Heart left ventricle (tissue), 16 donors: ENCODE results near the gene PAX5. TPM values are rescaled to one million over a fixed set of nuclear protein-coding genes. Genes with fewer than 3 reads are reported as not detected.

Source experiments
- ATAC-seq, 4 donors: fragments of 200-7000 bp; cut with Tn5 transposase; one replicate each; pipeline ENCODE4 v1.9.1; 2020 to 2022; ENCODE audit warnings: moderate library complexity in 4 of 4, mild to moderate bottlenecking in 3 of 4, moderate number of reproducible peaks in 1 of 4
- DNase-seq, 5 donors: peaks; one replicate each; pipeline ENCODE4 v3.0.0-alpha.2; 2020
- H3K27ac ChIP-seq, 12 donors: fragments of 200-600 bp; sonication (generic) in 4 of 12; one replicate each; pipeline versions ENCODE4 v1.5.0 to v1.8.0; 2016 to 2022; ENCODE audit warnings: mild to moderate bottlenecking in 2 of 12
- H3K27me3 ChIP-seq, 9 donors: fragments of 200-600 bp; sonication (generic) in 2 of 9; one replicate each; pipeline versions ENCODE4 v1.5.1 to v1.8.0; 2016 to 2022; ENCODE audit warnings: mild to moderate bottlenecking in 3 of 9
- H3K36me3 ChIP-seq, 9 donors: fragments of 200-600 bp; sonication (generic) in 2 of 9; one replicate each; pipeline versions ENCODE4 v1.5.0 to v1.8.0; 2018 to 2022; ENCODE audit warnings: mild to moderate bottlenecking in 2 of 9
- H3K4me1 ChIP-seq, 12 donors: fragments of 200-600 bp; sonication (generic) in 4 of 12; one replicate each; pipeline versions ENCODE4 v1.5.0 to v1.8.0; 2016 to 2022; ENCODE audit warnings: mild to moderate bottlenecking in 3 of 12
- H3K4me3 ChIP-seq, 12 donors: fragments of 200-600 bp; sonication (generic) in 4 of 12; one replicate each; pipeline versions ENCODE4 v1.5.0 to v1.8.0; 2017 to 2022; ENCODE audit warnings: mild to moderate bottlenecking in 9 of 12, moderate library complexity in 4 of 12
- H3K9me3 ChIP-seq, 12 donors: fragments of 200-600 bp; sonication (generic) in 4 of 12; one replicate each; pipeline versions ENCODE4 v1.5.0 to v1.8.0; 2016 to 2022; ENCODE audit warnings: mild to moderate bottlenecking in 1 of 12
- CTCF ChIP-seq, 12 donors: fragments of 200-600 bp; sonication (generic) in 4 of 12; IDR thresholded peaks; one replicate each; pipeline versions ENCODE4 v1.5.0 to v1.8.0; 2018 to 2022; ENCODE audit warnings: antibody characterized with exemption in 12 of 12, mild to moderate bottlenecking in 5 of 12
- POLR2A ChIP-seq, 2 donors: fragments of 450-650 bp; IDR thresholded peaks; one replicate each; pipeline ENCODE4 v1.6.1; 2017; ENCODE audit warnings: antibody characterized with exemption in 2 of 2, mild to moderate bottlenecking in 2 of 2, moderate library complexity in 2 of 2
- WGBS, 4 donors: extraction: QIAGEN DNeasy Blood & Tissue Kit in 2 of 4; methylation state at CpG; one replicate each; pipeline versions ENCODE4 v1.1.5 to v1.1.7; 2013 to 2018; 5-methylcytosine and 5-hydroxymethylcytosine counted together
- intact Hi-C, 10 donors: fragments of 100-400 bp; cut with DNase I; formaldehyde crosslinking; loops; one replicate each; pipeline versions ENCODE4 v1.11.1 to v1.14.2; 2022
- polyA plus RNA-seq, 2 donors: library from polyadenylated mRNA; stranded (reverse); fragments of 200-250 nt; gene quantifications; one replicate each; pipeline ENCODE4 v1.2.3, GENCODE V29; 2013
- total RNA-seq, 9 donors: library from RNA; depleted of rRNA in 2 of 9; stranded (reverse); fragments of >200 nt in 2 of 9; fragmentation: NEBNext Ultra II Directional in 3 of 9; extraction: Animal tissue kit (Norgen Biotek cat#: 25700) in 3 of 9; gene quantifications; one replicate each; pipeline versions ENCODE4 v1.1.0 to v1.2.4, GENCODE V29; 2016 to 2023
- donor health status: ischemic (EF 13 %, LVEDD 7.1; RV severe dilation, severe dysfunction).
- donor health status: healthy with polysubstance abuse.
- donor health status: DM: no; HTN: yes; CAD: no.
- donor health status: DM: no; HTN: no; CAD: no.
- donor health status: ischemic (EF 25% LVEDD 6.9; RV normal size, moderate dysfunction).
- donor health status: ischemic (EF 25% LVEDD 5.7; RV mildly dilated, moderate dysfunction).
- donor health status: healthy.
- donor health status: DM: yes; HTN: yes; CAD: no.
- donor health status: ischemic (EF 35%, LVEDD 5.7; RV mildly dilated, moderate dysfunction).
- donor health status: nonischemic (EF 11% LVEDD 7.7; RV severe dilation, severe dysfunction).
- donor health status: DM: yes; HTN: yes; CAD: no.
- donor health status: PGD.
- donor health status: ischemic (EF 29% LVEDD 5.4; RV normal size, mild dysfunction).
- donor health status: nonischemic (EF 23%, LVEDD 6.1; RV moderate dilation, normal function).

The PAX5 gene
- total and polyA plus RNA-seq, 11 donors = 0.01 to 0.37 (median 0.08) TPM; not detected in 7

- no peaks in the 10 kb centered on the region for H3K4me1 ChIP-seq
- H3K36me3 ChIP-seq = no peaks in the 10 kb centered on the region
- intact Hi-C loops = loop anchor here in 6 of 10 donors (5.0 to 10.0 kb wide), 5 partner anchors 381 to 541 kb away; no protein-coding TSS in a partner anchor
- no peaks in the 10 kb centered on the region for H3K9me3 ChIP-seq
- no peak overlapping the region for H3K27ac ChIP-seq
- WGBS, 4 donors = 82 to 87% (median 84%) methylated on average over 3 of the region's 3 CpGs
- peaks cover 0 to 20% (median 0%) of the 10 kb centered on the region in 9 donors for H3K27me3 ChIP-seq
- ATAC-seq (no peak), DNase-seq (no peak)
- TF ChIP-seq POLR2A (IDR thresholded peaks at IDR 0.05) (no peak), CTCF (IDR thresholded peaks at IDR 0.05) (no peak)
- H3K4me3 ChIP-seq = no peak overlapping the region
Observed at GRCh38 chr9:36874261-36874660, 159.8 kb downstream of the PAX5 start.

- ATAC-seq (peak; percentile 55 to 83 (median 76)), DNase-seq (peak; percentile 44 to 73 (median 60))
- Histone ChIP-seq H3K36me3 (no peaks in the 10 kb centered on the region), H3K27ac (no peak overlapping the region), H3K27me3 (peaks cover 0 to 22% (median 2%) of the 10 kb centered on the region in 9 donors), H3K9me3 (no peaks in the 10 kb centered on the region), H3K4me1 (no peaks in the 10 kb centered on the region), H3K4me3 (no peak overlapping the region)
- WGBS, 4 donors = 44 to 51% (median 48%) methylated on average over 8 of the region's 8 CpGs
- TF ChIP-seq CTCF (IDR thresholded peaks at IDR 0.05) = peak; percentile 73 to 89 (median 80)
- no peak for TF ChIP-seq POLR2A (IDR thresholded peaks at IDR 0.05)
- intact Hi-C loops = loop anchor here in 6 of 10 donors (5.0 to 10.0 kb wide), 5 partner anchors 381 to 541 kb away; no protein-coding TSS in a partner anchor
Observed at GRCh38 chr9:36873247-36873875, 160.7 kb downstream of the PAX5 start.

- ATAC-seq = no peak
- WGBS, 4 donors = 60 to 69% (median 66%) methylated on average over 3 of the region's 3 CpGs
- no peak for DNase-seq
- Histone ChIP-seq H3K27me3 (peaks cover 0 to 29% (median 9%) of the 10 kb centered on the region in 9 donors), H3K27ac (no peak overlapping the region), H3K4me1 (no peaks in the 10 kb centered on the region), H3K9me3 (no peaks in the 10 kb centered on the region), H3K4me3 (no peak overlapping the region), H3K36me3 (no peaks in the 10 kb centered on the region)
- TF ChIP-seq POLR2A (IDR thresholded peaks at IDR 0.05) = no peak
- TF ChIP-seq CTCF (IDR thresholded peaks at IDR 0.05) = no peak
- intact Hi-C loops = loop anchor here in 6 of 10 donors (5.0 to 10.0 kb wide), 5 partner anchors 382 to 542 kb away; no protein-coding TSS in a partner anchor
Observed at GRCh38 chr9:36872641-36873040, 161.4 kb downstream of the PAX5 start.

- Histone ChIP-seq H3K9me3 (no peaks in the 10 kb centered on the region), H3K4me3 (no peak overlapping the region), H3K27me3 (peaks cover 0 to 26% (median 13%) of the 10 kb centered on the region in 9 donors), H3K36me3 (no peaks in the 10 kb centered on the region), H3K4me1 (no peaks in the 10 kb centered on the region), H3K27ac (no peak overlapping the region)
- DNase-seq (no peak), ATAC-seq (no peak)
- intact Hi-C loops = loop anchor here in 6 of 10 donors (5.0 to 10.0 kb wide), 5 partner anchors 383 to 543 kb away; no protein-coding TSS in a partner anchor
- TF ChIP-seq POLR2A (IDR thresholded peaks at IDR 0.05) (no peak), CTCF (IDR thresholded peaks at IDR 0.05) (no peak)
- 59 to 87% (median 78%) methylated on average over 2 of the region's 2 CpGs for WGBS, 4 donors
Observed at GRCh38 chr9:36871606-36872005, 162.5 kb downstream of the PAX5 start.
